ENCODE measurements around the gene ADNP2. TPM values are rescaled to one million over a fixed set of nuclear protein-coding genes. Genes with fewer than 3 reads are reported as not detected.
A peak's percentile ranks its signal among the peaks of the same experiment; 100 is the strongest.

ADNP2 gene
- total and polyA plus RNA-seq, 2 of the 13 experiments (the other 11 are each of a cell fraction or from before 2014, with no cell fraction given), result 10.8 to 25.5 TPM

DNA sequence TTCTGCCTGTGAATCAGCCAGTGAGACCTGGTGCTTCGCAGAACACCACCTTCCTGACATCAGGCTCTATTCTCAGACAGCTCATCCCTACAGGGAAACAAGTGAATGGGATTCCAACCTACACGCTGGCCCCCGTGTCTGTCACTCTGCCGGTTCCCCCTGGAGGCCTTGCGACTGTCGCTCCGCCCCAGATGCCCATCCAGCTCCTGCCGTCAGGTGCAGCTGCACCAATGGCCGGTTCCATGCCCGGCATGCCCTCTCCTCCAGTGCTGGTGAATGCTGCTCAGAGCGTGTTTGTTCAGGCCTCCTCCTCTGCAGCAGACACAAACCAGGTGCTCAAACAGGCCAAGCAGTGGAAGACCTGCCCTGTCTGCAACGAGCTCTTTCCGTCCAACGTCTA lies 28.1 kb downstream of the ADNP2 start:
- Histone ChIP-seq H3K4me2 (ENCODE audit: low read depth, low read length) (no peak overlapping the region), H3K27me3 (ENCODE audit: control insufficient read depth in 1 of 2, insufficient read depth in 2 of 2, low read length in 2 of 2) (no peaks in the 10 kb centered on the region), H3K27ac (ENCODE audit: extremely low read length, insufficient read depth, low read length) (no peak overlapping the region), H2AFZ (ENCODE audit: low read length) (no peak overlapping the region), H3K4me1 (ENCODE audit: insufficient read depth, low read length) (no peaks in the 10 kb centered on the region), H3K9ac (ENCODE audit: insufficient read depth, low read depth, low read length) (no peak overlapping the region), H4K20me1 (ENCODE audit: insufficient read depth, low read length) (peaks cover 6% of the 10 kb centered on the region; the same call in 1 of the 2 replicates), H3K9me3 (ENCODE audit: low read length) (no peaks in the 10 kb centered on the region), H3K36me3 (replicated peaks in 1 of 2; ENCODE audit: control insufficient read depth in 1 of 2, insufficient read depth in 2 of 2, low read length in 2 of 2) (peaks cover 35 to 81% of the 10 kb centered on the region in 2 experiments), H3K79me2 (ENCODE audit: insufficient read depth, low read length) (peaks cover 6% of the 10 kb centered on the region), H3K4me3 (replicated peaks in 1 of 3; ENCODE audit: insufficient read depth in 1 of 3, low read depth in 2 of 3, low read length in 3 of 3) (no peak overlapping the region)
- in situ Hi-C loops (cut with HindIII; ENCODE audit: extremely low pct_ligation_motif_present, low pct_unique_long_range_greater_than_20kb), result no loop called here
- no peak for DNase-seq (ENCODE audit: low spot score)
- ChIA-PET CTCF (ENCODE audit: low intra/inter-chr PET ratio, low total read pairs) (no interaction called here), POLR2A (no interaction called here)
- ATAC-seq, result peak; percentile 16; the same call in 2 of the 3 replicates
- WGBS (ENCODE audit: low lambda C conversion rate), result 94% methylated on average over 14 of the region's 14 CpGs
- FAIRE-seq, result no peak
- intact Hi-C loops (cut with micrococcal nuclease; ENCODE audit: unreplicated experiment), result no loop called here
- TF ChIP-seq HDAC1 (CRISPR knock-in tag; IDR thresholded peaks at IDR 0.05) (no peak), ZNF124 (CRISPR knock-in tag; IDR thresholded peaks at IDR 0.05) (no peak), RBM22 (optimal IDR thresholded peaks at IDR 0.05; ENCODE audit: low read length) (peak; percentile 65)
- no TSS peak for BruUV-seq (replicated peaks)

DNA sequence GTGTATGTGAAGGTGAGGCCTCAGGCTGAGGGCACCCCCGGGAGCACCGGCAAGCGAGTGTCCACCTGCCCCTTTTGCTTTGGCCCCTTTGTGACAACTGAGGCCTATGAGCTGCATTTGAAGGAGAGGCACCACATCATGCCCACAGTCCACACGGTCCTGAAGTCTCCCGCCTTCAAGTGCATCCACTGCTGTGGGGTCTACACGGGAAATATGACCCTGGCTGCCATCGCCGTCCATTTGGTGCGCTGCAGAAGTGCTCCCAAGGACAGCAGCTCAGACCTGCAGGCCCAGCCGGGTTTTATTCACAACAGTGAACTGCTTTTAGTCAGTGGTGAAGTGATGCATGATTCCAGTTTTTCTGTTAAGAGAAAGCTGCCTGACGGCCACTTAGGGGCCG lies 28.9 kb downstream of the ADNP2 start:
- H3K9me3 ChIP-seq (ENCODE audit: low read length), result no peaks in the 10 kb centered on the region
- ChIA-PET POLR2A (no interaction called here), CTCF (ENCODE audit: low intra/inter-chr PET ratio, low total read pairs) (no interaction called here)
- peaks cover 33 to 73% of the 10 kb centered on the region in 2 experiments for H3K36me3 ChIP-seq (replicated peaks in 1 of 2; ENCODE audit: control insufficient read depth in 1 of 2, insufficient read depth in 2 of 2, low read length in 2 of 2)
- peaks cover 6% of the 10 kb centered on the region; the same call in 1 of the 2 replicates for H4K20me1 ChIP-seq (ENCODE audit: insufficient read depth, low read length)
- 96% methylated on average over 9 of the region's 12 CpGs for WGBS (ENCODE audit: low lambda C conversion rate)
- H3K79me2 ChIP-seq (ENCODE audit: insufficient read depth, low read length), result peaks cover 3% of the 10 kb centered on the region
- no peak for ATAC-seq
- H3K9ac ChIP-seq (ENCODE audit: insufficient read depth, low read depth, low read length), result no peak overlapping the region
- in situ Hi-C loops (cut with HindIII; ENCODE audit: extremely low pct_ligation_motif_present, low pct_unique_long_range_greater_than_20kb) (no loop called here), intact Hi-C loops (cut with micrococcal nuclease; ENCODE audit: unreplicated experiment) (no loop called here)
- H3K4me2 ChIP-seq (ENCODE audit: low read depth, low read length), result no peak overlapping the region
- no peak overlapping the region for H2AFZ ChIP-seq (ENCODE audit: low read length)
- TF ChIP-seq RBM22 (optimal IDR thresholded peaks at IDR 0.05; ENCODE audit: low read length) (peak; percentile 63), ZNF446 (CRISPR knock-in tag; IDR thresholded peaks at IDR 0.05) (no peak)
- DNase-seq (ENCODE audit: low spot score), result no peak
- H3K27ac ChIP-seq (ENCODE audit: extremely low read length, insufficient read depth, low read length), result no peak overlapping the region
- H3K4me3 ChIP-seq (replicated peaks in 1 of 3; ENCODE audit: insufficient read depth in 1 of 3, low read depth in 2 of 3, low read length in 3 of 3), result no peak overlapping the region
- H3K4me1 ChIP-seq (ENCODE audit: insufficient read depth, low read length), result peaks cover 6% of the 10 kb centered on the region; the same call in 1 of the 2 replicates
- FAIRE-seq, result no peak
- no TSS peak for BruUV-seq (replicated peaks)
- H3K27me3 ChIP-seq (ENCODE audit: control insufficient read depth in 1 of 2, insufficient read depth in 2 of 2, low read length in 2 of 2), result no peaks in the 10 kb centered on the region
